ENCODE measurements around the gene INO80C. TPM values are rescaled to one million over a fixed set of nuclear protein-coding genes. Genes with fewer than 3 reads are reported as not detected.

INO80C gene
- total RNA-seq, 2 experiments from 2014 or later: 17.3 to 21.7 TPM

- POLR2A ChIA-PET: no interaction called here
- Mint-ChIP-seq H3K36me3 (no peaks in the 10 kb centered on the region), H3K9me3 (no peaks in the 10 kb centered on the region), H3K4me1 (peaks cover 2% of the 10 kb centered on the region), H3K27me3 (no peaks in the 10 kb centered on the region), H3K4me3 (no peak overlapping the region), H3K27ac (no peak overlapping the region)
- no peak for DNase-seq
- no peak for ATAC-seq (ENCODE audit: low read depth)
These were observed 20.0 kb upstream of the INO80C start for GRCh38 chr18:35517715-35518114.

GRCh38 chr18:35516789-35517188 lies 19.0 kb upstream of the INO80C start:
- no peak overlapping the region for H3K4me3 Mint-ChIP-seq
- no peak overlapping the region for H3K27ac Mint-ChIP-seq
- POLR2A ChIA-PET: no interaction called here
- H3K4me1 Mint-ChIP-seq: peaks cover 2% of the 10 kb centered on the region
- H3K9me3 Mint-ChIP-seq: no peaks in the 10 kb centered on the region
- no peaks in the 10 kb centered on the region for H3K27me3 Mint-ChIP-seq
- no peak for DNase-seq
- ATAC-seq (ENCODE audit: low read depth): no peak
- H3K36me3 Mint-ChIP-seq: no peaks in the 10 kb centered on the region

- no peaks in the 10 kb centered on the region for H3K27me3 Mint-ChIP-seq
- no peak overlapping the region for H3K4me3 Mint-ChIP-seq
- H3K27ac Mint-ChIP-seq: no peak overlapping the region
These were observed 18.6 kb upstream of the INO80C start for GRCh38 chr18:35516351-35516750.

GRCh38 chr18:35515460-35516130 lies 17.8 kb upstream of the INO80C start:
- Mint-ChIP-seq H3K9me3 (no peaks in the 10 kb centered on the region), H3K27ac (no peak overlapping the region), H3K36me3 (no peaks in the 10 kb centered on the region), H3K27me3 (no peaks in the 10 kb centered on the region), H3K4me3 (no peak overlapping the region), H3K4me1 (peaks cover 2% of the 10 kb centered on the region)
- no peak for DNase-seq
- ATAC-seq (ENCODE audit: low read depth): no peak
- POLR2A ChIA-PET: no interaction called here

More at GRCh38 chr18:35516351-35516750, 18.6 kb upstream of the INO80C start:
- no peaks in the 10 kb centered on the region for H3K36me3 Mint-ChIP-seq
- H3K9me3 Mint-ChIP-seq: no peaks in the 10 kb centered on the region
- peaks cover 2% of the 10 kb centered on the region for H3K4me1 Mint-ChIP-seq
- POLR2A ChIA-PET: no interaction called here
- DNase-seq (no peak), ATAC-seq (ENCODE audit: low read depth) (no peak)

- H3K9me3 Mint-ChIP-seq: no peaks in the 10 kb centered on the region
- H3K27ac Mint-ChIP-seq: no peak overlapping the region
- H3K27me3 Mint-ChIP-seq: no peaks in the 10 kb centered on the region
- no peak for DNase-seq
- POLR2A ChIA-PET: no interaction called here
- H3K36me3 Mint-ChIP-seq: no peaks in the 10 kb centered on the region
- H3K4me3 Mint-ChIP-seq: no peak overlapping the region
- peaks cover 2% of the 10 kb centered on the region for H3K4me1 Mint-ChIP-seq
- no peak for ATAC-seq (ENCODE audit: low read depth)
These were observed 17.1 kb upstream of the INO80C start for GRCh38 chr18:35514752-35515459.

- Mint-ChIP-seq H3K27ac (no peak overlapping the region), H3K9me3 (no peaks in the 10 kb centered on the region), H3K36me3 (no peaks in the 10 kb centered on the region), H3K4me3 (no peak overlapping the region), H3K4me1 (peaks cover 2% of the 10 kb centered on the region), H3K27me3 (no peaks in the 10 kb centered on the region)
- ATAC-seq (ENCODE audit: low read depth) (no peak), DNase-seq (no peak)
- POLR2A ChIA-PET: no interaction called here
These were observed 16.5 kb upstream of the INO80C start for GRCh38 chr18:35514283-35514682.

GRCh38 chr18:35513181-35513936 lies 15.6 kb upstream of the INO80C start:
- H3K9me3 Mint-ChIP-seq: no peaks in the 10 kb centered on the region
- no peaks in the 10 kb centered on the region for H3K27me3 Mint-ChIP-seq
- ATAC-seq (ENCODE audit: low read depth): no peak
- POLR2A ChIA-PET: no interaction called here
- no peak for DNase-seq
- no peak overlapping the region for H3K4me3 Mint-ChIP-seq
- no peaks in the 10 kb centered on the region for H3K36me3 Mint-ChIP-seq
- peaks cover 2% of the 10 kb centered on the region for H3K4me1 Mint-ChIP-seq
- H3K27ac Mint-ChIP-seq: no peak overlapping the region

- Mint-ChIP-seq H3K36me3 (no peaks in the 10 kb centered on the region), H3K27me3 (no peaks in the 10 kb centered on the region), H3K9me3 (no peaks in the 10 kb centered on the region), H3K4me3 (no peak overlapping the region), H3K4me1 (peaks cover 2% of the 10 kb centered on the region), H3K27ac (no peak overlapping the region)
- no peak for ATAC-seq (ENCODE audit: low read depth)
- POLR2A ChIA-PET: no interaction called here
- no peak for DNase-seq
These were observed 15.0 kb upstream of the INO80C start for GRCh38 chr18:35512761-35513160.

- H3K4me3 Mint-ChIP-seq: no peak overlapping the region
- no peak overlapping the region for H3K27ac Mint-ChIP-seq
- H3K27me3 Mint-ChIP-seq: no peaks in the 10 kb centered on the region
- POLR2A ChIA-PET: no interaction called here
- no peaks in the 10 kb centered on the region for H3K36me3 Mint-ChIP-seq
- no peaks in the 10 kb centered on the region for H3K9me3 Mint-ChIP-seq
- no peak for ATAC-seq (ENCODE audit: low read depth)
- H3K4me1 Mint-ChIP-seq: peaks cover 1% of the 10 kb centered on the region
- no peak for DNase-seq
These were observed 14.1 kb upstream of the INO80C start for GRCh38 chr18:35511833-35512232.

GRCh38 chr18:35511428-35511827 lies 13.7 kb upstream of the INO80C start:
- POLR2A ChIA-PET: no interaction called here
- H3K36me3 Mint-ChIP-seq: no peaks in the 10 kb centered on the region
- no peak for DNase-seq
- no peak overlapping the region for H3K27ac Mint-ChIP-seq
- H3K27me3 Mint-ChIP-seq: no peaks in the 10 kb centered on the region
- H3K4me1 Mint-ChIP-seq: no peaks in the 10 kb centered on the region
- no peak for ATAC-seq (ENCODE audit: low read depth)
- H3K4me3 Mint-ChIP-seq: no peak overlapping the region
- no peaks in the 10 kb centered on the region for H3K9me3 Mint-ChIP-seq

- no peaks in the 10 kb centered on the region for H3K36me3 Mint-ChIP-seq
- no peaks in the 10 kb centered on the region for H3K4me1 Mint-ChIP-seq
- DNase-seq (no peak), ATAC-seq (ENCODE audit: low read depth) (no peak)
- POLR2A ChIA-PET: no interaction called here
- no peaks in the 10 kb centered on the region for H3K27me3 Mint-ChIP-seq
- no peak overlapping the region for H3K4me3 Mint-ChIP-seq
- H3K27ac Mint-ChIP-seq: no peak overlapping the region
- H3K9me3 Mint-ChIP-seq: no peaks in the 10 kb centered on the region
These were observed 12.4 kb upstream of the INO80C start for GRCh38 chr18:35510076-35510651.

- Mint-ChIP-seq H3K27me3 (no peaks in the 10 kb centered on the region), H3K9me3 (no peaks in the 10 kb centered on the region), H3K4me1 (no peaks in the 10 kb centered on the region), H3K36me3 (no peaks in the 10 kb centered on the region), H3K27ac (no peak overlapping the region), H3K4me3 (no peak overlapping the region)
- POLR2A ChIA-PET: no interaction called here
- ATAC-seq (ENCODE audit: low read depth) (no peak), DNase-seq (no peak)
These were observed 11.1 kb upstream of the INO80C start for GRCh38 chr18:35508746-35509338.

GRCh38 chr18:35508030-35508429 lies 10.3 kb upstream of the INO80C start:
- no peaks in the 10 kb centered on the region for H3K4me1 Mint-ChIP-seq
- DNase-seq (no peak), ATAC-seq (ENCODE audit: low read depth) (no peak)
- no peaks in the 10 kb centered on the region for H3K36me3 Mint-ChIP-seq
- POLR2A ChIA-PET: no interaction called here
- H3K27me3 Mint-ChIP-seq: peaks cover 2% of the 10 kb centered on the region
- H3K9me3 Mint-ChIP-seq: no peaks in the 10 kb centered on the region
- H3K27ac Mint-ChIP-seq: no peak overlapping the region
- H3K4me3 Mint-ChIP-seq: no peak overlapping the region

Measured in activated naive CD8-positive, alpha-beta T cell treated with anti-CD3 and anti-CD28 coated beads, Interleukin-2, amount 10 ng/mL, durations not matched to agents 7 days and 5 days (primary cell).